GM21737 (cell line): ENCODE measurements around the gene TTC27.

Source experiments
- ATAC-seq: cut with Tn5 transposase; IDR thresholded peaks from one replicate; pipeline ENCODE4 v1.9.1; 2021; ENCODE audit warnings: mild to moderate bottlenecking, moderate library complexity; ENCODE audit not compliant: unreplicated experiment

The TTC27 gene

GRCh38 chr2:32804205-32804604, 176.4 kb downstream of the TTC27 start:
- ATAC-seq: no peak

GRCh38 chr2:32805104-32806095, 177.6 kb downstream of the TTC27 start:
- ATAC-seq: no peak

- ATAC-seq: no peak
These were observed 179.0 kb downstream of the TTC27 start for GRCh38 chr2:32806857-32807256.

- ATAC-seq: no peak
These were observed 179.8 kb downstream of the TTC27 start for GRCh38 chr2:32807662-32808061.

DNA sequence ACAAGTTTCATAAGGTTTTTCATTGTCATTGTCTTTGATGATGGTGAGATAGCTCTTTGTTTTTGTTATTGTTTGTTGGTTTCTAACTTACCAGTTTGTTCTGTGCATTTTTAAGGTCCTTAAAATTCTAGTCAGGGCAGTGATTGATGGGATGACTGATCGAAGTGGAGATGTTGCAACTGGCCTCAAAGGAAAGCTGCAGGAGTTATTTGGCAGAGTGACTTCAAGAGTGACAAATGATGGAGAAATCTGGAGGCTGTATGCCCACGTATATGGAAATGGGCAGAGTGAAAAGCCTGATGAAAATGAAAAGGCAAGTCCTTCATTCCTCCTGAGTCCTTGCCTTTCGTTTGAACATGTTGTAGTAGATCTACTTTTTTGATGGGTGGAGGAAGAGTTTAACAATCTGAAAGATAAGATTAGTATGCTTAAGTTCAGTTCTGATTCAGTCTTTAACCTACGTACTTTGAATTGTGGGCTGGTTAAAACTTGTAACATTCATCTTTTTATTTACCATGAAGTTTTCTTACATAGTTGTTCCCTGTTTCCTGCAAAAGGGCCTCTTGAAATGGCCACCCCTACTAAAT, 183.2 kb downstream of the TTC27 start:
- no peak for ATAC-seq

DNA sequence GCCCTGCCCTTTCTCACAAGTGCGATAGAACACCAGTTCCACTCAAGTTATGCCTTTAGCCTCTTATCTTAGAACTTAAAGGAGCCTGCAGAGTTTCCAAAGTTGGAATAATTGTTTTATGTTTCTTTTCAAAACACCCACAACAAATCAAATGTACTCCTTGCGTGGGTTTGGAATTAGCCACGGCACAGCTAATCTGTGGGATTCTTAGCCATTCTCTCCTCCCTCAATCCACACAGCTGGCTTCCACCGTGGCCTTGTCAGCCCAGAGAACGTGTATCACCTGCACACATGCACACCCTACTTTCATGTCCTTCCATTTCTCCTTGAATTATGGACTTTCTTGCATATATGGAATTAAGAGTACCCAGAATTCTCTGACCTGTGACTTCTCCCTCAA, 183.8 kb downstream of the TTC27 start:
- no peak for ATAC-seq

- no peak for ATAC-seq
These were observed 184.5 kb downstream of the TTC27 start for GRCh38 chr2:32812316-32812715.

GRCh38 chr2:32820088-32820487, 192.2 kb downstream of the TTC27 start:
- no peak for ATAC-seq

DNA sequence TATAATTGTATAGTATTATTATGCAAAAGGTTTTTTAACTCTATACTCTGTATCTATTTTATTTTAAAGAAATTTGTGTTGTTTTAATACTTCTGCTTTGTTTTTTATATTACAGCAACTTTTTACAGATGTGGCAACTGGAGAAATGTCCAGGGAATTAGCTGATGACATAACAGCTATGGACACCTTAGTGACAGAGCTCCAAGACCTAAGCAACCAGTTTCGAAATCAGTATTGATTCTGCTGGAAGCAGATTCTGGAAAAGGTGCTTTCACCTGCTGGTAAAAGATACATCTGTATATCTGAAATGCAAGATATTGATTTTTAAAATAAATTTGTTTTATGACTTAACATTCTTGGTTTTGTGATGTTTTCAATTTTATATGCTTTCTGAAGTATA, 192.9 kb downstream of the TTC27 start:
- ATAC-seq: no peak

DNA sequence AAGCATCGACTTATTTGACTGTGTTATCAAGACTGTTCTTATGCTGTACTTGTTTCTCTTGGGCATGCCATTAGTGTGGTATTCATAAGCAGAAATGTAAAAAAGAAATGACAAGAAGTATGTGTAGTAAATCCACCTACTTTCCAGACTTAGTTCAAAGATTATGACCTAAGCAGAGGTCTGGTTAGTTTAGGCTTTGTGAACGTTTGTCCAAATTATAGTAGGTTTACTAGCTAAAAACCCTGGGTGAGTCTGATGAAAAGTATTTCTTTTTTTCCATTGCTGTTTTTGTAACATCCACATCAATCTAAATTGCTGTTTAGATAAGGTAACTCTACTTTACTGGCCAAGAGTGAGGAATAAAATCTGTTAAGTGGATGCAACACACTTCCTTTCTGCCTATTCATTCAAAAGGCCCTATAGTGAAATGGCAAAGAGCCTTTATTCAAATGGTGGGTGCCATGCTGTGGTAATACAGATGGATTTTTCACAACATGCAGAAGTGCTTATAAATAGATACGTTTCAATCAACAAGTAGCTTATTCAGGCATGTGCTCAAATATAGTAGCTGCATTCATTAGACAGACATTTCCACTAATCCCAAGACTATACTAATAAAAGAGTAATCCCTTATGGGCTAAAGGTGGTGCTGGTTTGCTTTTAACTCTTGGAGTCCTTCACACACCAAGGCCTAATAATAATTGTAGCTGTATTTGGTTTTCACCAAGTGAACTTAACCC, 196.4 kb downstream of the TTC27 start:
- ATAC-seq: no peak

- ATAC-seq: no peak
These were observed 197.5 kb downstream of the TTC27 start for GRCh38 chr2:32825291-32825712.

- no peak for ATAC-seq
These were observed 202.3 kb downstream of the TTC27 start for GRCh38 chr2:32830196-32830595.

DNA sequence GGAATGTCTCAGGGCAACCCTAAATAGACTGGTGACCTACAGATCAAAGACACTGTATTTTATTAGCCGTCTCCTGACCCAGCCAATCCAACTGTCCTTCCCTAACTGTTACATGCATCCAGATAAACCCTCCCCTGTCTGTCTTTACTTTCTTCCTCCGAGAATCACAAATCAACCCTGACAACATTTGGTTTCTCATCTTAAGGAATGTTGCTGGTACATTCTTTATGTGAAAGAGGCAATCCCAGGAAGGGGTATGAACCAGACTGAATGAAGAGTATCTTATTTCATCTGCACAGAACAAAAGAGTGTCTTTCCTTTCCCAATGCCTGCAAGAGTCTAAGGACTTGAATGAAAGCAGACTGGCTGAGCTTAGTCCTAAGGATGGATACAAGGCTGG, 205.0 kb downstream of the TTC27 start:
- no peak for ATAC-seq

- no peak for ATAC-seq
These were observed 205.9 kb downstream of the TTC27 start for GRCh38 chr2:32833709-32834108.

GRCh38 chr2:32835148-32835547, 207.3 kb downstream of the TTC27 start:
- no peak for ATAC-seq

DNA sequence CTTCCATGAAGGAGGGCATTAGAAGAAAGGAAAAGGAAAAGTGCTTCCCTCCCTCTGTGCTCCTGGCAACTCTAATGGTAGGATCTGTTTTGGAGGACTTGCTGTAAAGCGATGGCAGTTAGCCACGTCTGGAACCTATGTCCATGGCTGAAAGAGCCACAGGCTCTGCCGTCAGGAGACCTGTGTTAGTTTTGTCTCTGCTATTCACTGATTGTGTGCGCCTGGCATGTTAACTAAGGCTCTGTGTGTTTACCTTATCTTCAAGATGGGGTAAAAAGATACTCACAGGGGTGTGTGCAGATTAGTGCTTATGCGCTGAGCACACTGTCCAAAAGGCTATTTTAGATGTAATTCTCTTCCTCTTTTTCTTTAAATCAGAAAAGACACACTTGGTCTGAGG, 209.1 kb downstream of the TTC27 start:
- no peak for ATAC-seq

GRCh38 chr2:32838418-32838817, 210.6 kb downstream of the TTC27 start:
- no peak for ATAC-seq

DNA sequence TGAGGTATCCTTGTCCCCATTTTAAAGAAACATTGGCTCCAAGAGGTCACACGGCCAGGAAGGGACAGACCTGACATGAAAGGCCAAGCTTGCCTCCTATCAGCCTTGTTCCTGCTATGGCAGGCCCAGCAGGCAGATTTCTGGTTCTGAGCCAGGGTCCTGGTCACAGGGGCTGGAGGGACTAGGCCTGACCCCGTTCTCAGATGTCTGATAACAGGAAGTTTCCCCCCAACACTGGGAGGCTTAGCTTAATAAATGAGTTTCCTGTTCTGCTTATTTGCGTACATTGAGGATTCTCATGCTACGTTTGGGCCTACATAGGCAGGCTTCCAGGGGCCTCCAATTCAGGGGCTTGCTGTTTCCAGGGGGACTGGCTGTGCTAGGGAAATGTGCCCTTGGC, 211.1 kb downstream of the TTC27 start:
- ATAC-seq: no peak

DNA sequence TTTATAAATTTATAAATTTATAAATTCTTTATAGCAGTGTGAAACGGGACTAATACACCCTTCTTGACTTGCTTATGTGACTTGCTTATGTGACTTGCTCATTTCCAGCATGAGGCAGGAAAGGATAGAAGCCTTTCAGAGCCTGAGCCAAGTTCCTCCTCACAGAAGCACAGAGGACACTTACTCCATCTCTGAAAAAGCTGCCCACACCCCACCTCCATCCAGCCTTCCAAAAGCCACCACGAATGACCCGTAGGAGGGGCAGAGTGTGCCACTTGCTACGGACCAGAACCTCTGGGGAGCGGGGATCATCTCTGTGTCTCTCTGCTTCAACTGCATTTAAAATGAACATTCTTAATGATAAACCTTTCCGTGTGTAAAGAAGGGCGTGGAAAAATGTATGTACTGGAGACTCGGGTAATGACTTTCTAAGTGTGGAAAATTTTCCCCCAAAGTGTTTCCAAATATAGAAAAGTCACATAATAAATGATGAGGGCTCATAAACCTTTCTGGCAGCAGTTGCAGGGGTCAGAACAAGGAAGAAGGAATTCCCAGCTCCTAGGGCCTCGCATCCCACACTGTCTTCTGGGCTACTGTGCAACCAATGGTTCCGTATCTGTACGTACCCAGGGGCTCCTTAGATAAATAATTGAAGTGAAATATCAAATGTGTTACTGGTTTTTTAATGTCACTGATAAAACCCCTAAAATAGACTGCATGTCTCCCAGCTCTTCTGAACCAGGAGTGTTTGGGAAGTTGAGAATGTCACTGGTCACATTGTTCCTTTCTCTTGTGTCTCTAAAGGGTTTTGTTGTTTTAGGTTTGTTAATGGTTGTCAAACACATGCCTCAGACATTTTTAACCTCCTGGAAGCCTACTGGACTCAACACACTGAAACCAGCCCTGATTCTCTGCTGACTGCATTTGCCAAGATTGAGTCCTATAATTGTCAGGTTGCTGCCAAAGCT, 214.4 kb downstream of the TTC27 start:
- ATAC-seq: no peak

DNA sequence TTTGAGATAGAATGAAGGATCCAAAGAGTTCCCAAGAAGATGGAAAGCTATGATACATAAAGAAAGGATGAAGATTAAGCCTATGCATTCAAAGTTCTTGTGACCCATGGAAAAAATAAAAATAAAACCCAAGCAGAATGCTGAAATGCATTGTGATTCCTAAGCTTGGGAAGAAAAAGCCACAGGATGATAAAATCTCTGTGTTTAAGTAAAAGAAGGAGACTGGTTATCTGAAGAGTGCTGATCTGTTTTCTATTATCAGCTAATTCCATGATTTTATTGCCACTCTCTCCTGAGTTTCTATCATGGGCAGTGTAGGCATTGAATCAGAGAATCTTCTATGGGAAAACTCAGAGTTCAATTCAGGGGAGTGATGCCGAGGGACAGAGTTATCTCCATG, 215.8 kb downstream of the TTC27 start:
- ATAC-seq: no peak
